Right lobe of liver (tissue), 6 donors: ENCODE results near the gene EDIL3. TPM values are rescaled to one million over a fixed set of nuclear protein-coding genes. Genes with fewer than 3 reads are reported as not detected.
A peak's percentile ranks its signal among the peaks of the same experiment; 100 is the strongest.

Source experiments
- ATAC-seq, 4 donors: fragments of 200-7000 bp; cut with Tn5 transposase; one replicate each; pipeline ENCODE4 v1.9.1; 2020; ENCODE audit warnings: mild to moderate bottlenecking in 4 of 4, moderate library complexity in 4 of 4
- DNase-seq, 3 donors: peaks; one replicate each; pipeline ENCODE4 v3.0.0-alpha.2; 2020
- H3K27ac ChIP-seq, 3 donors: fragments of 200-600 bp; one replicate each; pipeline ENCODE4 v1.8.0; 2022
- H3K27me3 ChIP-seq, 2 donors: fragments of 200-600 bp; one replicate each; pipeline ENCODE4 v1.8.0; 2022
- H3K36me3 ChIP-seq, 4 donors: fragments of 200-600 bp; sonication (generic) in 1 of 4; one replicate each; pipeline versions ENCODE4 v1.5.1 to v1.8.0; 2017 to 2022; ENCODE audit warnings: control low read depth in 1 of 4
- H3K4me1 ChIP-seq, 4 donors: fragments of 200-600 bp; sonication (generic) in 1 of 4; one replicate each; pipeline versions ENCODE4 v1.5.1 to v1.8.0; 2017 to 2022; ENCODE audit warnings: control low read depth in 1 of 4
- H3K4me3 ChIP-seq, 3 donors: fragments of 200-600 bp; one replicate each; pipeline ENCODE4 v1.8.0; 2022
- H3K9me3 ChIP-seq, 4 donors: fragments of 200-600 bp; sonication (generic) in 1 of 4; one replicate each; pipeline versions ENCODE4 v1.5.1 to v1.8.0; 2017 to 2022; ENCODE audit warnings: control low read depth in 1 of 4
- CTCF ChIP-seq, 4 donors: fragments of 200-600 bp in 3 of 4; fragments of 450-650 bp in 1 of 4; IDR thresholded peaks; one replicate each; pipeline versions ENCODE4 v1.5.1 to v1.8.0; 2016 to 2022; ENCODE audit warnings: antibody characterized with exemption in 4 of 4, mild to moderate bottlenecking in 2 of 4
- POLR2A ChIP-seq: fragments of 450-650 bp; IDR thresholded peaks from one replicate; pipeline ENCODE4 v1.6.1; 2017; ENCODE audit warnings: antibody characterized with exemption, mild to moderate bottlenecking
- WGBS: methylation state at CpG from one replicate; pipeline ENCODE4 v1.1.6; 2018; ENCODE audit warnings: low coverage, low lambda C conversion rate; ENCODE audit not compliant: insufficient coverage; ENCODE audit errors: missing lambda C conversion rate; 5-methylcytosine and 5-hydroxymethylcytosine counted together
- intact Hi-C, 2 donors: fragments of 100-400 bp; cut with DNase I; formaldehyde crosslinking; loops; one replicate each; pipeline versions ENCODE4 v1.11.2 to v1.14.1; 2022
- total RNA-seq, 6 experiments: library from RNA; depleted of rRNA in 2 of 6; stranded (reverse); fragments of >200 nt in 2 of 6; fragmentation: NEBNext Ultra II Directional in 3 of 6; extraction: Animal tissue kit (Norgen Biotek cat#: 25700) in 3 of 6; gene quantifications; one replicate each; pipeline versions ENCODE4 v1.1.0 to v1.2.4, GENCODE V29; 2016 to 2023
- donor health status: DM: no; HTN: yes; CAD: no.
- donor health status: DM: no; HTN: no; CAD: no.
- donor health status: DM: no; HTN: no; CAD: no.
- donor health status: DM: no; HTN: yes; CAD: no.
- donor health status: DM: no; HTN: yes; CAD: no.

The EDIL3 gene
- total RNA-seq, 6 experiments from 2014 or later, result 0.61 to 0.84 (median 0.68) TPM; not detected in 3

GRCh38 chr5:84228266-84228665 lies 156.4 kb downstream of the EDIL3 start:
- H3K27me3 ChIP-seq, result no peaks in the 10 kb centered on the region
- H3K36me3 ChIP-seq, result no peaks in the 10 kb centered on the region
- no peaks in the 10 kb centered on the region for H3K4me1 ChIP-seq
- H3K9me3 ChIP-seq, result no peaks in the 10 kb centered on the region
- intact Hi-C loops, result no loop called here
- no peak overlapping the region for H3K4me3 ChIP-seq
- ATAC-seq (peak in 1 of 4 donors; percentile 46), DNase-seq (no peak)
- no peak overlapping the region for H3K27ac ChIP-seq
- TF ChIP-seq POLR2A (no peak), CTCF (IDR thresholded peaks at IDR 0.05) (no peak)

- no peak overlapping the region for H3K27ac ChIP-seq
- H3K27me3 ChIP-seq, result no peaks in the 10 kb centered on the region
- no peaks in the 10 kb centered on the region for H3K36me3 ChIP-seq
- no peak overlapping the region for H3K4me3 ChIP-seq
- no peaks in the 10 kb centered on the region for H3K4me1 ChIP-seq
- DNase-seq (no peak), ATAC-seq (no peak)
- intact Hi-C loops, result no loop called here
- H3K9me3 ChIP-seq, result no peaks in the 10 kb centered on the region
- no peak for TF ChIP-seq POLR2A
- TF ChIP-seq CTCF (IDR thresholded peaks at IDR 0.05), result no peak
These were observed 157.4 kb downstream of the EDIL3 start for GRCh38 chr5:84227236-84227635.

GRCh38 chr5:84218546-84218945 lies 166.1 kb downstream of the EDIL3 start:
- no peak for ATAC-seq

GRCh38 chr5:84215521-84215920 lies 169.2 kb downstream of the EDIL3 start:
- intact Hi-C loops, result no loop called here
- DNase-seq (no peak), ATAC-seq (no peak)
- Histone ChIP-seq H3K27me3 (no peaks in the 10 kb centered on the region), H3K4me1 (no peaks in the 10 kb centered on the region), H3K9me3 (no peaks in the 10 kb centered on the region), H3K27ac (no peak overlapping the region), H3K4me3 (no peak overlapping the region), H3K36me3 (no peaks in the 10 kb centered on the region)
- WGBS, result 69% methylated on average over 3 of the region's 3 CpGs
- TF ChIP-seq CTCF (IDR thresholded peaks at IDR 0.05) (no peak), POLR2A (no peak)

More at GRCh38 chr5:84218546-84218945, 166.1 kb downstream of the EDIL3 start:
- H3K9me3 ChIP-seq, result no peaks in the 10 kb centered on the region
- H3K36me3 ChIP-seq, result no peaks in the 10 kb centered on the region
- H3K4me3 ChIP-seq, result no peak overlapping the region
- 56% methylated on average over 4 of the region's 5 CpGs for WGBS
- TF ChIP-seq POLR2A (no peak), CTCF (IDR thresholded peaks at IDR 0.05) (no peak)
- intact Hi-C loops, result no loop called here
- H3K4me1 ChIP-seq, result no peaks in the 10 kb centered on the region
- no peak overlapping the region for H3K27ac ChIP-seq
- H3K27me3 ChIP-seq, result no peaks in the 10 kb centered on the region
- DNase-seq, result peak in 1 of 3 donors; percentile 48

- no peak for DNase-seq
- no peak for ATAC-seq
- no peak overlapping the region for H3K4me3 ChIP-seq
- H3K27me3 ChIP-seq, result no peaks in the 10 kb centered on the region
- WGBS, result no CpG with 5 or more reads among the region's 1 CpG
- H3K4me1 ChIP-seq, result no peaks in the 10 kb centered on the region
- no peak for TF ChIP-seq CTCF (IDR thresholded peaks at IDR 0.05)
- no peak for TF ChIP-seq POLR2A
- intact Hi-C loops, result no loop called here
- H3K36me3 ChIP-seq, result no peaks in the 10 kb centered on the region
- no peaks in the 10 kb centered on the region for H3K9me3 ChIP-seq
- no peak overlapping the region for H3K27ac ChIP-seq
These were observed 170.8 kb downstream of the EDIL3 start for GRCh38 chr5:84213861-84214260.
